OCI-LY7 (cell line): ENCODE measurements around the gene MAP2K2.

ENCODE experiments used
- EZH2phosphoT487 ChIP-seq: fragments of 200-600 bp; sonication (generic); IDR thresholded peaks from 2 replicates; pipeline ENCODE4 v1.6.1; 2018; ENCODE audit warnings: low read depth, borderline replicate concordance, mild to moderate bottlenecking, mixed run types, antibody characterized with exemption, low read length, moderate library complexity, mixed read lengths
- TF ChIP-seq, protein P1 (sequence below): fragments of 200-600 bp; sonication (generic); conservative IDR thresholded peaks from 2 replicates; pipeline ENCODE4 v1.5.1; 2014; ENCODE audit warnings: mild to moderate bottlenecking, antibody characterized with exemption, low read length, moderate library complexity, mixed read lengths

DNA sequence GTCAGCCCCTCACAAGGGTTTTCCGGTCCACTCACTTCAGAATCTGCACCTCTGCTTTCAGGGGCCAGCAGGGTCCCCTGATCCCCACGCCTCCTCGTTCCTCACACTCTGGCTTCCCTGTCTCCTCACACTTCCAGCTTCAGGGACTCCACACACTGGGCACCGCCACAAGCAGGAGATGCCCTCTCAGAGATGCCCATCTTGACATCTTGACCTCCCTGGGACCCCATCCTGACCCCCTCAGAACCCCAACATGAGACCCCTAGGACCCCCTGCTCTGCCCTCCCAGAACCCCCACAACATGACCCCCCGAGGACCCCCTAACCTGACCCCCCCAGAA lies 2.7 kb downstream of the MAP2K2 start:
- TF ChIP-seq, protein P1, sequence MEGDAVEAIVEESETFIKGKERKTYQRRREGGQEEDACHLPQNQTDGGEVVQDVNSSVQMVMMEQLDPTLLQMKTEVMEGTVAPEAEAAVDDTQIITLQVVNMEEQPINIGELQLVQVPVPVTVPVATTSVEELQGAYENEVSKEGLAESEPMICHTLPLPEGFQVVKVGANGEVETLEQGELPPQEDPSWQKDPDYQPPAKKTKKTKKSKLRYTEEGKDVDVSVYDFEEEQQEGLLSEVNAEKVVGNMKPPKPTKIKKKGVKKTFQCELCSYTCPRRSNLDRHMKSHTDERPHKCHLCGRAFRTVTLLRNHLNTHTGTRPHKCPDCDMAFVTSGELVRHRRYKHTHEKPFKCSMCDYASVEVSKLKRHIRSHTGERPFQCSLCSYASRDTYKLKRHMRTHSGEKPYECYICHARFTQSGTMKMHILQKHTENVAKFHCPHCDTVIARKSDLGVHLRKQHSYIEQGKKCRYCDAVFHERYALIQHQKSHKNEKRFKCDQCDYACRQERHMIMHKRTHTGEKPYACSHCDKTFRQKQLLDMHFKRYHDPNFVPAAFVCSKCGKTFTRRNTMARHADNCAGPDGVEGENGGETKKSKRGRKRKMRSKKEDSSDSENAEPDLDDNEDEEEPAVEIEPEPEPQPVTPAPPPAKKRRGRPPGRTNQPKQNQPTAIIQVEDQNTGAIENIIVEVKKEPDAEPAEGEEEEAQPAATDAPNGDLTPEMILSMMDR = no peak
- no peak for TF ChIP-seq EZH2phosphoT487
